Spleen (tissue), 7 donors: ENCODE results near the gene TMEM88.

Experiments used
- CTCF ChIP-seq, 11 experiments: fragments of 200-600 bp in 7 of 11; fragments of 450-650 bp in 4 of 11; sonication (generic) in 4 of 11; IDR thresholded peaks in 8 of 11; conservative IDR thresholded peaks in 3 of 11; 1 replicate in 7 of 11; 2 replicates in 4 of 11; pipeline versions ENCODE4 v1.4.0 to v1.8.0; 2016 to 2021; ENCODE audit warnings: antibody characterized with exemption in 11 of 11, inconsistent platforms in 4 of 11, mild to moderate bottlenecking in 1 of 11
- POLR2A ChIP-seq, 3 donors: fragments of 450-650 bp; IDR thresholded peaks; one replicate each; pipeline ENCODE4 v1.5.1; 2017; ENCODE audit warnings: antibody characterized with exemption in 3 of 3, mild to moderate bottlenecking in 1 of 3
- POLR2AphosphoS5 ChIP-seq, 3 donors: sonication (generic); formaldehyde crosslinking; IDR thresholded peaks; one replicate each; pipeline ENCODE4 v1.5.1; 2017; ENCODE audit warnings: antibody characterized with exemption in 3 of 3
- donor health status: DM: no; HTN: no; CAD: no; lungs with moderate emphysema.
- donor health status: DM: no; HTN: no; CAD: no.
- donor health status: DM: no; HTN: no; CAD: no.

GRCh38 chr17:7846765-7847661, 7.9 kb upstream of the TMEM88 start:
- TF ChIP-seq CTCF (IDR thresholded peaks at IDR 0.05 in 8 of 11, conservative IDR thresholded peaks at IDR 0.05 in 3 of 11), result no peak
- TF ChIP-seq POLR2A (IDR thresholded peaks at IDR 0.05), result no peak
- peak in 2 of 3 donors; percentile 13 to 62 for TF ChIP-seq POLR2AphosphoS5 (IDR thresholded peaks at IDR 0.05)
